ENCODE data around the gene INCA1.

Gene INCA1

GRCh38 chr17:4969551-4970173 lies 27.7 kb downstream of the INCA1 start:
- DNase-seq, result no peak

DNA sequence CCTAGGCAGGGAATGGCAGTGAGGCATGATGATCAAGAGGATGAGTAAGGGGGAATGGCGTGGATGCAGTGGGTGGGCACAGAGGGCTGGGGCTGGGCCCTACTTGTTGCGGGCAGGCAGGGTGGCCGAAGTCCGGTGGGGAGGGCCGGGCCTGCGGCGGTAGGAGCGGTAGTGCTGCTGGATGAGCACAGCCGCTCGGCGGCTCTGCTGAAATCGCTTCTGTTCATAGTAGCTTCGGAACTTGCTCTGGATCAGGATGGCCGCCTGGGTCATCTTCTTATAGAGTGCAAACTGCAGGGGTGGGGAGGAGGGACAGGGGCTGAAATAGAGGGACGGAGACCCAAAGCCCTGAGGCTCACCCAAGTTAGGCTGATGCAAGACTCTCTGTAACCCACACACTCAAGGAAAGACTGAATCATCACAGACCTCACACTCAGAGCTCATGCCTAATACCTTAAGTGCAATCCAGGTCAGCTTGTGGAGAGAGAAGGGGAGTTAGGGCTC lies 28.2 kb downstream of the INCA1 start:
- DNase-seq, result peak; percentile 40

GRCh38 chr17:4968486-4969046 lies 28.8 kb downstream of the INCA1 start:
- DNase-seq, result peak; percentile 49

DNA sequence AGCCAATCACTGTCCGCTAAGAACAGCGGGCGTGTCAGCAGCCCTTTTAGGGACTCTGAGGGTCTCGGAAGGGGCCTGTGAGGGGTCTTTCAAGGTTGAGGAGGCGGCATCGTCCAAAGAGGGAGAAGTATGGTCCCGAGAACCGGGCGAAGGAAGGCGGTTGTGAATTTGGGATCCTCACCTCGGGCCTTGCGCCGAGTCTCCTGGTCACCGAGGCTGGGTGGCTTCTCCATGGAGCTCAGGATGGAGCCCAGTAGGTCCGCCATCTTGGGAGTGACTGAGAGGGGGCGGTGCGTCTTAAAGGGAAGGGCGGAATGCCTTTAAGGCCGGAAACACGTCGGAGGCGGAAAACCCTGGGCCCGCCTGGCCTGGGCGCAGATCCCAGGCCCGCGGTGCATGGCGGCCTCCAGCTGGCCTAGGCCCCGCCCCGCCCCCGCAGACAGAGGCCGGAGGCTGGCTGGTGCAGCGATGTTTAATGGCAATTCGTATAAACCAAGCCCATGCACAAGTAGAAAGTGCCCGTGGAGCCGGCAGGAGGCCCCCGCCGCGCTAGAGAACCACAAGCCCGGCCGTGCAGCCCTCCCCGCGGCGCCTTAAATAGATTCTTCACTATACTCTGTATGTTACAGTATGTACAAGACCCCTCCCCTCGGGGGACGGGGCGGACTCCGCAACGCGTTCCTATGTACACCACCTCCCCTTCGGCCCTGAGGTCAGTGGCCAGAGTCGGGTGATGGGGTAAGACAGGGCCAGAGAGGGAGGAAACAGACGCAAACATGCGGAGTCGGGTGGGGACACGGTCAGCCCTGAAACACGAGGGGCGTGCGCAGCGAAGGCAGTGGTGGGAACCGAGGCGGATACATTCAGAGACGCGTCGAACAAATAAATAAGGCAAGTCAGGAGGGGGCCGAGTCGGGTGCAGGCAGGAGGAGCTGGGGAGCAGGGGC lies 29.5 kb downstream of the INCA1 start, which contains the start of gene SPAG7:
Gene SPAG7 (minus strand): TSS at position 279 of the 947 bp plus-strand sequence. CDS start 13 bp downstream, at position 266.
- peak; percentile 99 for DNase-seq

DNA sequence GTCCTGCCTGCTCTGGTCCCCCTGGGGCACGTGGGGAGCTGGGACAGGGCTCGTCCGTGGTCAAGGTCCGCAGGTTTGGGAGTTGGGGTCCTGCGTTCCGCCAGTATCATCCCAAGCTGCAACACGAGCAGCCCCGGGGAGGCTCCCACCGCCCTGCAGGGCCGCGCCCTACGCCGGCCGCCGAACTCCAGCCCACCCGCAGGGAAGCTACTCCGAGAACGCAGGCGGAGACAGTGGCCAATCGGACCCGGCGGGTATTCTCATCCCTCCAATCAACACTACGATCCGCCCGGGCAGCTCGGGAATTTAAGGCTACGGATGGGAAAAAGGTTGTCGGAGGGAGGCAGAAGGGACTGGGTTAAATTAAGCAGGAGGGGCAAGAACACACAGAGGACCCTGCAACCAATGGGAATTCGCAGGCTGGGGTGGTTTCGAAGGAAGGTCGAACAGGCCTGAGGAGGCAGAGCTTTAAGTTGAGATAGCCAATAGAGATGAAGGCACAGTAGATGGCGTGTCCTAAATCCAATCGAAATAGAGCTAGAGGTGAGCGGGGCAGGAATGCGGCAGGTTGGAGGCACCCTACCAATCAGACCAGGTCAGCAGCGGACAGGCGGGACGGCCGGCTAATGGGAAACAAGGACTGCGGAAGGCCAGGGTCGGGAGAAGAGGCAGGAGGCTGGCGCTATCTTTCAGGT lies 30.3 kb downstream of the INCA1 start:
- DNase-seq, result peak; percentile 100

GRCh38 chr17:4965311-4965986 lies 31.9 kb downstream of the INCA1 start:
- no peak for DNase-seq

GRCh38 chr17:4960279-4960922 lies 36.9 kb downstream of the INCA1 start:
- no peak for DNase-seq

- DNase-seq, result peak; percentile 43
Observed at GRCh38 chr17:4959261-4959965, 37.9 kb downstream of the INCA1 start.

DNA sequence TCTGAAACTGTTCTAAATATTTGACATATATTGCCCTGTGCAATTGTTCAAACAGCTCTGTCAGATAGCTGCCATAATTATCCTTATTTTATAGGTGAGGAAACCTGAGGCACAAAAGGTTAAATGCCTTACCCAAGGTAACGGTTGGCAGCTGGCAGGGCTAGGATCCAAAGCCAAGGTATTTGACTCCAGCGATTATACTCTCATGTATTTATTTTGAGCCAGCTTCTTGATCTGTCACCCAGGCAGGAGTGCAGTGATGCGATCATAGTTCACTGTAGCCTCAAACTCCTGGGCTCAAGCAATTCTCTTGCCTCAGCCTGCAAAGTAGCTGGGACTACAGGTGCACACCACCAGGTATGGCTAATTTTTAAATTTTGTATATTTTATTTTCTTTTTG lies 39.2 kb downstream of the INCA1 start:
- DNase-seq, result no peak

DNA sequence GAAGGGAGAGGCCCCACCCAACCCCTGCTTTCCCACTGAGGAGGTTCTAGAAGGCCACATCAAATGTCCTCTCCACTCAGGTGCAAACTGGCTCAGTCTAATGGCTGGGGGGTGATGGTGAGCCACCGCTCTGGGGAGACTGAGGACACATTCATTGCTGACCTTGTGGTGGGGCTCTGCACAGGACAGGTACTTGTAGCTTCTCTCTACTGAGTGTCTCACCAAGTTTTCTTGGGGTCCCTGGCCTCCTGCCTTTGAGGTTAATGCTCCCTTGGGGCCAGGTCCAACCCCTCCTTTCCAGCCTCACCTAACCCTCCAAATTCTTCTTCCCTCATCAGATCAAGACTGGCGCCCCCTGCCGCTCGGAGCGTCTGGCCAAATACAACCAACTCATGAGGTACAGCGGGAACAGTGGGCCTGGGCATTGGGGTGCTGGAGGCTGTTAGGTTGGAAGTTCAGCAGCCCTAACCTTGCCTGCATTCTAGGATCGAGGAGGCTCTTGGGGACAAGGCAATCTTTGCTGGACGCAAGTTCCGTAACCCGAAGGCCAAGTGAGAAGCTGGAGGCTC lies 40.7 kb downstream of the INCA1 start:
- DNase-seq, result peak; percentile 27

DNA sequence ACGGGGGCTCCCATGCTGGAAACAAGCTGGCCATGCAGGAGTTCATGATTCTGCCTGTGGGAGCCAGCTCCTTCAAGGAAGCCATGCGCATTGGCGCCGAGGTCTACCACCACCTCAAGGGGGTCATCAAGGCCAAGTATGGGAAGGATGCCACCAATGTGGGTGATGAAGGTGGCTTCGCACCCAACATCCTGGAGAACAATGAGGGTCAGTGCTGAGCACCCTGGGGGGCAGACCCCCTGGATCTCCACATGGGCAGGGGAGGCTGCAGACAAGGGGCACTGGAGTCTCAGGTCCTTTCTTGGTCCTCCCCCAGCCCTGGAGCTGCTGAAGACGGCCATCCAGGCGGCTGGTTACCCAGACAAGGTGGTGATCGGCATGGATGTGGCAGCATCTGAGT lies 42.2 kb downstream of the INCA1 start:
- no peak for DNase-seq

DNA sequence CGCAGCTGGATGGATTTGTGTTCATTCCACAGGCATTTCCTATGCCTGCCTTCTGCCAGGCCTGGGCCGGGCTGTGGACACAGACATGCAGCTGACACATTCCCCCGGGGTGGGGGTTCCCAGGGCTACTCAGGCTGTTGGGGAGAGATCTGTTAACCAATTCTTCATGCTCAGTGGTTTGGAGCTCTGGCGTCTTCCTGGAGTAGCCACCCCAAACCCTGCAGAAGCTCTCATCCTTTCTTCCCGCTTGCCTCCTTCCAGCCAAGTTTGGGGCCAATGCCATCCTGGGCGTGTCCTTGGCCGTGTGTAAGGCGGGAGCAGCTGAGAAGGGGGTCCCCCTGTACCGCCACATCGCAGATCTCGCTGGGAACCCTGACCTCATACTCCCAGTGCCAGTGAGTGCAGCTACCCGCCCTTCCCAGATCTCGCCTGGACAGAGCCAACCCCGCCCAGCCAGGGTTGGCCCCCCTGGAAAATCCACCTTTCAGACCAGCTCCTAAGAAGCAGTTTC lies 43.8 kb downstream of the INCA1 start:
- DNase-seq, result no peak

GRCh38 chr17:4951486-4951885 lies 45.8 kb downstream of the INCA1 start:
- peak; percentile 70 for DNase-seq

GRCh38 chr17:4950746-4951204 lies 46.5 kb downstream of the INCA1 start, which contains the start of gene ENO3:
TSS of gene ENO3 (plus strand) at chr17:4951119. CDS start at chr17:4951830, 711 bp downstream.
- DNase-seq, result peak; percentile 91

GRCh38 chr17:4950075-4950745 lies 47.1 kb downstream of the INCA1 start:
- peak; percentile 71 for DNase-seq

- peak; percentile 93 for DNase-seq
Observed at GRCh38 chr17:4949321-4950074, 47.8 kb downstream of the INCA1 start.

DNA sequence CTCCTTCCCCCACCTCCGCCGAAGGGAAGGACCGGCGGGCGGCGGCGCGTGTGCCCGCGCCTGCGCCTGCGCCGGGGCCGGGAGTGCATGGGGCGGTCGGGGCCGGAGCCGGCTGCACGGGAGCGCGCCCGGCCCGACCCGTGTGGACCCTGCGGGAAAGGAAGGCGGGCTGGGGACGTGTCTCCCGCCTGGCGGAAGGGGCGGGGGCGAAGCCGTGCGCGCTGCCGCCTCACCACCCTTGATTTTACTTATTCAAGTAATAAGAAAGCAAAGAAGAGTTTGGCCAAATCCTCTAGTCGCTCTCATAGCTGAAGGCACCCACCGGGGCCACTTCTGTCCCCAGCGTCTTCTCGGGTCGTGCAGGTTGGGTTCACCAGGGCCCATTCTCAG lies 48.4 kb downstream of the INCA1 start:
- DNase-seq, result peak; percentile 93

DNA sequence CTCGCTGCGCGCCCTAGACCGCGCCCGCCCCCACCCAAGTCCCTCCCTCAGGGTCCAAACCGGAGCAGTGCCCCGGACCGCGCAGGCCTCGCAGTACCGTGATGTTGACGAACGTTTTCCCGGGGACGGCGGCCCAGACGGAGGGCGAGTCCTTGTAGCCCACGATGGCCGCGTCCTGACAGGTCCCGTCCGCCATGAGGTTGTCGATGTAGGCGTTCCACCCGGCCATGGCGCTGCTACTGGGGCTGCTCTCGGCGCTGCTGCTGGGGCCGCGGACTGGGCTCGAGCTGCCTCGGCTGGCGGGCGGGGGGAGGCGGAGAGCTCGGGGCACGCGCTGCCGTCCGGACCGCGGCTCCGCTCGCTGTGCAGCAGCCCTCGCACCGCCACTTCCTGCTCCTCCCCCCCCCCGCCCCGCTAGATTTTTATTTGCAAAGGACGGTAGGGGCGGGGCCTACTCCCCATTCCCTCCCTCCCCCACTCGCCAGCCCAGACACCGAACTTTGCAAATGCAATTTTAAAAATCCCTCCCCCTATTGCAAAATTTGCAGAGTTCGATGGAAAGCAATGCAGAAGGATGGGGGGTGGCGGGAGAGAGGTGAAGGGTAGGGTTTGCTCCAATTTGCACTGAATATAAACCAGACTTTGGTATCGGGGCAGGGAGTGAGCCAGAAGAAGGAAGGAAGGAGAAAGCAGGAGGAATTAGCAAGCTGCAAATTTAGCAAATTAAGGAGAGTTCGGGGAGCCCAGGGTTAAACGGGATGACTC lies 49.0 kb downstream of the INCA1 start, which contains the start of gene PFN1:
Gene PFN1 (minus strand): TSS at position 365 of the 765 bp plus-strand sequence. CDS start 136 bp downstream, at position 229.
- peak; percentile 94 for DNase-seq
